ENCODE results near the gene SCG5.

SCG5 gene

GRCh38 chr15:32688151-32688639 is 46.7 kb downstream of the SCG5 start:
- ChIA-PET CTCF (interaction anchor here (0.9 kb wide), 1 partner anchor 26 kb away, joined by 5 read pairs; no protein-coding TSS in a partner anchor), POLR2A (no interaction called here)
- no peak for DNase-seq (ENCODE audit: extremely low spot score)
- no peak for TF ChIP-seq CTCF (IDR thresholded peaks at IDR 0.05; ENCODE audit: control extremely low read depth, extremely low read depth, low read depth, missing control alignments)

DNA sequence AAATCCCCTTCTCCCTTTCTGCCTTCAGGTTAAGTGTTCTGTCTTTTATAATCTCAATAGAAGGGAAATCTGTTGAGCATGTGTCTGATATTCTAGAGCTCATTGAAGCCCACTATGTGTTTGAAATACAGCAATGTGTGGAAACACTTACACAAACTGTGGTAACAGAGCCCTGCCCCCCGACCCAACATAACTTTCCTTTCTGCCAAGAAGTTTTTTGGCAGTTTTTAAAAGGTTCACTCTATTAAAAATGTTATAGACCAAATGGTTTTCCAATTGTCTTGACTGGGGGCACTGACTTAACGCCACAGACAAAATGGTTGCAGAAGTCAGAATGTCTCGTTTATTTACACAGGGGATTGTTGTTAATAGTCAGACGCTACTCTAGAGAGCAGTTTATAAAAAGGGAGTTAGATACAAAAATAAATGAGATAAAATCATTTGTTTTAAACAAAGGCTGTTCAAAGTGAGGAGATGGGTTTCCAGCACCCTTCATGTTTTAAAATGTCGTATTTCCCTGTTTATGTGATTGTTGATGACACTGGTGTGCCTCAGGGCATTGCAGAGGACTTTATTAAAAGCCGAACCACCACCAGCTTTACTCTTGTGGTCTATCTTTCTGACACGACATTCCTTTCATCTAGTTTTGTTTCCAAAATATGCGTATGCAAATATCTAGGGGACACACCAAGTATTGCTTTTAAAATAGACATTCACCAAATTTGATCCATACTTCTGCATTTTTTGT is 49.6 kb downstream of the SCG5 start:
- ChIA-PET POLR2A (no interaction called here), CTCF (no interaction called here)
- no peak for DNase-seq (ENCODE audit: extremely low spot score)
- TF ChIP-seq CTCF (IDR thresholded peaks at IDR 0.05; ENCODE audit: control extremely low read depth, extremely low read depth, low read depth, missing control alignments), result no peak

- DNase-seq (ENCODE audit: extremely low spot score), result no peak
- ChIA-PET POLR2A (no interaction called here), CTCF (no interaction called here)
- TF ChIP-seq CTCF (IDR thresholded peaks at IDR 0.05; ENCODE audit: control extremely low read depth, extremely low read depth, low read depth, missing control alignments), result no peak
These were observed 50.2 kb downstream of the SCG5 start for GRCh38 chr15:32691689-32692038.

GRCh38 chr15:32692286-32692685 is 50.8 kb downstream of the SCG5 start:
- no peak for TF ChIP-seq CTCF (IDR thresholded peaks at IDR 0.05; ENCODE audit: control extremely low read depth, extremely low read depth, low read depth, missing control alignments)
- ChIA-PET POLR2A (no interaction called here), CTCF (interaction anchor here (1.1 kb wide), 1 partner anchor 30 kb away, joined by 4 read pairs; no protein-coding TSS in a partner anchor)
- no peak for DNase-seq (ENCODE audit: extremely low spot score)

- DNase-seq (ENCODE audit: extremely low spot score), result no peak
- no peak for TF ChIP-seq CTCF (IDR thresholded peaks at IDR 0.05; ENCODE audit: control extremely low read depth, extremely low read depth, low read depth, missing control alignments)
- ChIA-PET CTCF (no interaction called here), POLR2A (no interaction called here)
These were observed 52.9 kb downstream of the SCG5 start for GRCh38 chr15:32694222-32694983.

GRCh38 chr15:32698773-32699390 is 57.4 kb downstream of the SCG5 start:
- ChIA-PET CTCF (interaction anchor here (2.1 kb wide), 1 partner anchor 36 kb away, joined by 7 read pairs; no protein-coding TSS in a partner anchor), POLR2A (no interaction called here)
- DNase-seq (ENCODE audit: extremely low spot score), result no peak
- TF ChIP-seq CTCF (IDR thresholded peaks at IDR 0.05; ENCODE audit: control extremely low read depth, extremely low read depth, low read depth, missing control alignments), result no peak

Data from GM10248 (cell line).